Measurements from ENCODE around the gene RAB11FIP4. TPM values are rescaled to one million over a fixed set of nuclear protein-coding genes. Genes with fewer than 3 reads are reported as not detected.

RAB11FIP4 gene
- total and polyA plus RNA-seq, 9 of the 15 experiments (the other 6 are each of a cell fraction or from before 2014, with no cell fraction given): 0.62 to 16.6 (median 8.9) TPM

DNA sequence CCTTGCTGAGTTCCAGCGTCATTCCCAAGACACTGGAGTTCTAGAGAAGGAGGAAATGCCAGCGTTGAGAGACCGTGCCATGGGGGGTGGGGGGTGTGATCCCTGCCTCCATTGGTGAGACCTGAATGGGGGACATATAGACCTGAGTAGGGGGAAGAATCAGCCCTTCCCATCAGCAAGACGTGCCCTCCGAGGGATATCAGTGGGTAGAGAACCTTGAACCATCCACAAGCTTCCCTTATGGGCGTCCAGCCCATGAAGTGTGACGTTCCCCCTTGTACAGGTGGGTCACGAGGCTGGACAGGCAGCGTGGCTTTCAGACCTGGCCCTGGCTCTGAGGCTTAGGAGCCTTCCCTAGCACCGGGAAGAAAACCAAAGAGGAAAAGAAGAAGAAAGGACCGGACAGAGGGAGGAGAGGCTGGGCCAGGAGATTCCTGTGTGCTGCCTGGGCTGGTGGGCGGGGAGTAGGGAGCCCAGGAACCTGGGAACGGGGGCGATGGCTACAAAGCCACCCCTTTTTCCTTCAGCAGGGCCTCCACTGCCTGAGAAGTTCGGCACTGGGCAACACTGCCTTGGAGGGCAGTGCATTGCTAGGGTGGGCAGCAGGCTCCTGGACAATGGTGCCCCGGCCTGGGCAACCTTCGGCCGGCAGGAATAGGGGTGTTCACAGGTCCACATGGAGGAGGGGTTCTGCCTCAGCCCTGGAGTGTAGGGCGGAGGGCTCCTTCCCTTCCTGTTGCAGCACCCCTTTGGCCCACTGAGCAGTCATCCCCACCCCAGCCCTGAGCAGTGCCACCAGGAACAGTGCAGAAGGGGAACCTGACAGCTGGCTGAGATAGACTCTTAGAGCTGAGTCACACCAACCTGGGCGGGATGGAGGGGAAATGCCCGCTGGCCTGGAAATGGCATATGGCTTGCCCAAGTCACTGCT lies 7.2 kb downstream of the RAB11FIP4 start:
- Histone ChIP-seq H3K27me3 (ENCODE audit: control insufficient read depth in 2 of 2, insufficient read depth in 2 of 2, low read length in 2 of 2) (peaks cover 20 to 37% of the 10 kb centered on the region in 2 experiments), H3K4me1 (replicated peaks in 1 of 2; ENCODE audit: control insufficient read depth in 2 of 2, insufficient read depth in 2 of 2, low read length in 2 of 2) (no peaks in the 10 kb centered on the region), H3K27ac (ENCODE audit: extremely low read depth, low read depth, low read length) (no peak overlapping the region), H3K4me2 (ENCODE audit: insufficient read depth, low read length) (no peak overlapping the region), H2AFZ (ENCODE audit: low read depth, low read length) (no peak overlapping the region), H3K9me3 (replicated peaks; ENCODE audit: control insufficient read depth, insufficient read depth, low read depth, low read length) (no peaks in the 10 kb centered on the region), H3K9me1 (ENCODE audit: control insufficient read depth, insufficient read depth, low read length) (no peaks in the 10 kb centered on the region), H3K9ac (ENCODE audit: insufficient read depth in 1 of 2, low read depth in 2 of 2, low read length in 2 of 2) (no peak overlapping the region), H4K20me1 (replicated peaks; ENCODE audit: control insufficient read depth, insufficient read depth, low read length) (peaks cover 15% of the 10 kb centered on the region; the same call in 1 of the 2 replicates), H3K79me2 (ENCODE audit: control insufficient read depth, insufficient read depth, low read length) (no peaks in the 10 kb centered on the region), H3K4me3 (no peak overlapping the region), H3K36me3 (ENCODE audit: control insufficient read depth, insufficient read depth, low read length) (no peaks in the 10 kb centered on the region)
- no TSS peak for BruUV-seq (replicated peaks)
- no peak for ATAC-seq
- DNase-seq (ENCODE audit: extremely low read depth in 1 of 4, low spot score in 3 of 4): no peak
- in situ Hi-C loops (cut with MboI): no loop called here
- FAIRE-seq: no peak
- WGBS (ENCODE audit: insufficient coverage, low coverage, missing lambda C conversion rate): 1% methylated on average over 21 of the region's 21 CpGs
- CTCF ChIA-PET (ENCODE audit: low intra/inter-chr PET ratio): no interaction called here
- POLR2A ChIA-PET: no interaction called here
- intact Hi-C loops (cut with micrococcal nuclease): no loop called here
- no peak for TF ChIP-seq FOXJ2 (tag; IDR thresholded peaks at IDR 0.05)
- TF ChIP-seq PML (IDR thresholded peaks at IDR 0.05; ENCODE audit: low read length): no peak
- TF ChIP-seq MXI1 (IDR thresholded peaks at IDR 0.05; ENCODE audit: low read depth, low read length): no peak
- TF ChIP-seq, protein P1, sequence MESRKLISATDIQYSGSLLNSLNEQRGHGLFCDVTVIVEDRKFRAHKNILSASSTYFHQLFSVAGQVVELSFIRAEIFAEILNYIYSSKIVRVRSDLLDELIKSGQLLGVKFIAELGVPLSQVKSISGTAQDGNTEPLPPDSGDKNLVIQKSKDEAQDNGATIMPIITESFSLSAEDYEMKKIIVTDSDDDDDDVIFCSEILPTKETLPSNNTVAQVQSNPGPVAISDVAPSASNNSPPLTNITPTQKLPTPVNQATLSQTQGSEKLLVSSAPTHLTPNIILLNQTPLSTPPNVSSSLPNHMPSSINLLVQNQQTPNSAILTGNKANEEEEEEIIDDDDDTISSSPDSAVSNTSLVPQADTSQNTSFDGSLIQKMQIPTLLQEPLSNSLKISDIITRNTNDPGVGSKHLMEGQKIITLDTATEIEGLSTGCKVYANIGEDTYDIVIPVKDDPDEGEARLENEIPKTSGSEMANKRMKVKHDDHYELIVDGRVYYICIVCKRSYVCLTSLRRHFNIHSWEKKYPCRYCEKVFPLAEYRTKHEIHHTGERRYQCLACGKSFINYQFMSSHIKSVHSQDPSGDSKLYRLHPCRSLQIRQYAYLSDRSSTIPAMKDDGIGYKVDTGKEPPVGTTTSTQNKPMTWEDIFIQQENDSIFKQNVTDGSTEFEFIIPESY (CRISPR knock-in tag; IDR thresholded peaks at IDR 0.05): no peak
- TF ChIP-seq THRAP3 (IDR thresholded peaks at IDR 0.05; ENCODE audit: borderline replicate concordance): no peak
- no peak for TF ChIP-seq CBFA2T3 (IDR thresholded peaks at IDR 0.05)
- TF ChIP-seq, protein P2, sequence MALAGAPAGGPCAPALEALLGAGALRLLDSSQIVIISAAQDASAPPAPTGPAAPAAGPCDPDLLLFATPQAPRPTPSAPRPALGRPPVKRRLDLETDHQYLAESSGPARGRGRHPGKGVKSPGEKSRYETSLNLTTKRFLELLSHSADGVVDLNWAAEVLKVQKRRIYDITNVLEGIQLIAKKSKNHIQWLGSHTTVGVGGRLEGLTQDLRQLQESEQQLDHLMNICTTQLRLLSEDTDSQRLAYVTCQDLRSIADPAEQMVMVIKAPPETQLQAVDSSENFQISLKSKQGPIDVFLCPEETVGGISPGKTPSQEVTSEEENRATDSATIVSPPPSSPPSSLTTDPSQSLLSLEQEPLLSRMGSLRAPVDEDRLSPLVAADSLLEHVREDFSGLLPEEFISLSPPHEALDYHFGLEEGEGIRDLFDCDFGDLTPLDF (CRISPR knock-in tag; IDR thresholded peaks at IDR 0.05): no peak
- TF ChIP-seq CREM (IDR thresholded peaks at IDR 0.05; ENCODE audit: low read depth): no peak
- TF ChIP-seq, protein P3, sequence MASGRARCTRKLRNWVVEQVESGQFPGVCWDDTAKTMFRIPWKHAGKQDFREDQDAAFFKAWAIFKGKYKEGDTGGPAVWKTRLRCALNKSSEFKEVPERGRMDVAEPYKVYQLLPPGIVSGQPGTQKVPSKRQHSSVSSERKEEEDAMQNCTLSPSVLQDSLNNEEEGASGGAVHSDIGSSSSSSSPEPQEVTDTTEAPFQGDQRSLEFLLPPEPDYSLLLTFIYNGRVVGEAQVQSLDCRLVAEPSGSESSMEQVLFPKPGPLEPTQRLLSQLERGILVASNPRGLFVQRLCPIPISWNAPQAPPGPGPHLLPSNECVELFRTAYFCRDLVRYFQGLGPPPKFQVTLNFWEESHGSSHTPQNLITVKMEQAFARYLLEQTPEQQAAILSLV (tag; IDR thresholded peaks at IDR 0.05): no peak
- TF ChIP-seq, protein P4, sequence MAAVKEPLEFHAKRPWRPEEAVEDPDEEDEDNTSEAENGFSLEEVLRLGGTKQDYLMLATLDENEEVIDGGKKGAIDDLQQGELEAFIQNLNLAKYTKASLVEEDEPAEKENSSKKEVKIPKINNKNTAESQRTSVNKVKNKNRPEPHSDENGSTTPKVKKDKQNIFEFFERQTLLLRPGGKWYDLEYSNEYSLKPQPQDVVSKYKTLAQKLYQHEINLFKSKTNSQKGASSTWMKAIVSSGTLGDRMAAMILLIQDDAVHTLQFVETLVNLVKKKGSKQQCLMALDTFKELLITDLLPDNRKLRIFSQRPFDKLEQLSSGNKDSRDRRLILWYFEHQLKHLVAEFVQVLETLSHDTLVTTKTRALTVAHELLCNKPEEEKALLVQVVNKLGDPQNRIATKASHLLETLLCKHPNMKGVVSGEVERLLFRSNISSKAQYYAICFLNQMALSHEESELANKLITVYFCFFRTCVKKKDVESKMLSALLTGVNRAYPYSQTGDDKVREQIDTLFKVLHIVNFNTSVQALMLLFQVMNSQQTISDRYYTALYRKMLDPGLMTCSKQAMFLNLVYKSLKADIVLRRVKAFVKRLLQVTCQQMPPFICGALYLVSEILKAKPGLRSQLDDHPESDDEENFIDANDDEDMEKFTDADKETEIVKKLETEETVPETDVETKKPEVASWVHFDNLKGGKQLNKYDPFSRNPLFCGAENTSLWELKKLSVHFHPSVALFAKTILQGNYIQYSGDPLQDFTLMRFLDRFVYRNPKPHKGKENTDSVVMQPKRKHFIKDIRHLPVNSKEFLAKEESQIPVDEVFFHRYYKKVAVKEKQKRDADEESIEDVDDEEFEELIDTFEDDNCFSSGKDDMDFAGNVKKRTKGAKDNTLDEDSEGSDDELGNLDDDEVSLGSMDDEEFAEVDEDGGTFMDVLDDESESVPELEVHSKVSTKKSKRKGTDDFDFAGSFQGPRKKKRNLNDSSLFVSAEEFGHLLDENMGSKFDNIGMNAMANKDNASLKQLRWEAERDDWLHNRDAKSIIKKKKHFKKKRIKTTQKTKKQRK (IDR thresholded peaks at IDR 0.05; ENCODE audit: borderline replicate concordance, low read depth, low read length): no peak
- TF ChIP-seq ZC3H11A (IDR thresholded peaks at IDR 0.05; ENCODE audit: low read depth, low read length): no peak
- no peak for TF ChIP-seq GATAD2B (IDR thresholded peaks at IDR 0.05; ENCODE audit: borderline replicate concordance)
- TF ChIP-seq, protein P5, sequence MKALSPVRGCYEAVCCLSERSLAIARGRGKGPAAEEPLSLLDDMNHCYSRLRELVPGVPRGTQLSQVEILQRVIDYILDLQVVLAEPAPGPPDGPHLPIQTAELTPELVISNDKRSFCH (CRISPR knock-in tag; IDR thresholded peaks at IDR 0.05): no peak
- TF ChIP-seq, protein P5 (tag; IDR thresholded peaks at IDR 0.05): no peak

All from K562 (cell line).